H9 (cell line): ENCODE measurements around the gene FFAR3. TPM values are rescaled to one million over a fixed set of nuclear protein-coding genes. Genes with fewer than 3 reads are reported as not detected.

ENCODE experiments used
- DNase-seq: peaks from one replicate; pipeline ENCODE4 v3.0.0-alpha.2; 2017
- H2AFZ ChIP-seq: one replicate; pipeline ENCODE4 v1.6.1; 2013; ENCODE audit warnings: mild to moderate bottlenecking, low read length, control low read depth, moderate library complexity
- H2AK5ac ChIP-seq: 2 replicates; pipeline ENCODE4 v1.6.1; 2013; ENCODE audit warnings: low read length, control low read depth, mixed read lengths; ENCODE audit not compliant: insufficient read length
- H2BK120ac ChIP-seq: one replicate; pipeline ENCODE4 v1.6.1; 2013; ENCODE audit warnings: low read depth, mild to moderate bottlenecking, low read length, control low read depth, inconsistent platforms; ENCODE audit not compliant: poor library complexity, severe bottlenecking
- H2BK12ac ChIP-seq: 2 replicates; pipeline ENCODE4 v1.6.1; 2013; ENCODE audit warnings: low read length, control low read depth, mixed read lengths, low read depth; ENCODE audit not compliant: insufficient read length
- H2BK15ac ChIP-seq: 2 replicates; pipeline ENCODE4 v1.6.1; 2013; ENCODE audit warnings: low read depth, low read length, control low read depth
- H2BK20ac ChIP-seq: one replicate; pipeline ENCODE4 v1.6.1; 2013; ENCODE audit warnings: low read depth, mild to moderate bottlenecking, low read length, control low read depth, inconsistent platforms; ENCODE audit not compliant: poor library complexity, severe bottlenecking
- H2BK5ac ChIP-seq: 2 replicates; pipeline ENCODE4 v1.6.1; 2013; ENCODE audit warnings: low read length, control low read depth, mixed read lengths; ENCODE audit not compliant: insufficient read length
- H3K14ac ChIP-seq: 2 replicates; pipeline ENCODE4 v1.6.1; 2013; ENCODE audit warnings: low read length, control low read depth; ENCODE audit not compliant: insufficient read depth
- H3K18ac ChIP-seq: 2 replicates; pipeline ENCODE4 v1.6.1; 2013; ENCODE audit warnings: low read depth, mild to moderate bottlenecking, mixed read lengths, low read length, control low read depth; ENCODE audit not compliant: insufficient read length
- H3K23ac ChIP-seq: 2 replicates; pipeline ENCODE4 v1.6.1; 2013; ENCODE audit warnings: low read length, control low read depth, mixed read lengths, low read depth; ENCODE audit not compliant: insufficient read length
- H3K23me2 ChIP-seq: 2 replicates; pipeline ENCODE4 v1.6.1; 2013; ENCODE audit warnings: low read depth, mild to moderate bottlenecking, mixed read lengths, low read length, control low read depth; ENCODE audit not compliant: insufficient read length, poor library complexity, severe bottlenecking
- H3K27ac ChIP-seq: 2 replicates; pipeline ENCODE4 v1.5.1; 2013; ENCODE audit warnings: low read length, control low read depth, mixed read lengths, low read depth; ENCODE audit not compliant: insufficient read length
- H3K27me3 ChIP-seq: 2 replicates; pipeline ENCODE4 v1.6.1; 2013; ENCODE audit warnings: low read length, control low read depth, inconsistent platforms; ENCODE audit not compliant: insufficient read depth
- H3K4ac ChIP-seq: 2 replicates; pipeline ENCODE4 v1.6.1; 2013; ENCODE audit warnings: low read depth, mild to moderate bottlenecking, control low read depth, inconsistent platforms, low read length, moderate library complexity
- H3K4me1 ChIP-seq: 2 replicates; pipeline ENCODE4 v1.6.1; 2013; ENCODE audit warnings: low read length, control low read depth, inconsistent platforms; ENCODE audit not compliant: insufficient read depth
- H3K4me2 ChIP-seq: 2 replicates; pipeline ENCODE4 v1.6.1; 2013; ENCODE audit warnings: low read length, control low read depth, mixed read lengths; ENCODE audit not compliant: insufficient read length, insufficient read depth
- H3K56ac ChIP-seq: 2 replicates; pipeline ENCODE4 v1.6.1; 2013; ENCODE audit warnings: low read depth, mild to moderate bottlenecking, mixed read lengths, low read length, control low read depth; ENCODE audit not compliant: insufficient read length
- H3K79me1 ChIP-seq: 2 replicates; pipeline ENCODE4 v1.6.1; 2013; ENCODE audit warnings: low read depth, mild to moderate bottlenecking, moderate library complexity, low read length, control low read depth, inconsistent platforms; ENCODE audit not compliant: insufficient read depth, poor library complexity, severe bottlenecking
- H3K79me2 ChIP-seq: 2 replicates; pipeline ENCODE4 v1.6.1; 2013; ENCODE audit warnings: low read length, control low read depth, inconsistent platforms; ENCODE audit not compliant: insufficient read depth
- H3K9ac ChIP-seq: 2 replicates; pipeline ENCODE4 v1.6.1; 2013; ENCODE audit warnings: low read length, control low read depth, mixed read lengths; ENCODE audit not compliant: insufficient read length; ENCODE audit errors: extremely low read depth
- H3K9me3 ChIP-seq: one replicate; pipeline ENCODE4 v1.6.1; 2013; ENCODE audit warnings: low read depth, low read length, inconsistent platforms; ENCODE audit not compliant: control insufficient read depth
- H3T11ph ChIP-seq: one replicate; pipeline ENCODE4 v1.6.1; 2013; ENCODE audit warnings: mild to moderate bottlenecking, low read length, control low read depth, inconsistent platforms
- H4K20me1 ChIP-seq: one replicate; pipeline ENCODE4 v1.6.1; 2013; ENCODE audit not compliant: control insufficient read depth, insufficient read length, insufficient read depth
- H4K5ac ChIP-seq: 2 replicates; pipeline ENCODE4 v1.6.1; 2013; ENCODE audit warnings: low read depth, mild to moderate bottlenecking, mixed read lengths, low read length, control low read depth; ENCODE audit not compliant: insufficient read length
- H4K8ac ChIP-seq: replicated peaks from 2 replicates; pipeline ENCODE4 v1.6.1; 2013; ENCODE audit warnings: low read length, control low read depth, mixed read lengths, low read depth; ENCODE audit not compliant: insufficient read length
- H4K91ac ChIP-seq: 2 replicates; pipeline ENCODE4 v1.6.1; 2013; ENCODE audit warnings: low read depth, mild to moderate bottlenecking, moderate library complexity, mixed read lengths, low read length, control low read depth; ENCODE audit not compliant: insufficient read length
- H3K27ac Mint-ChIP-seq, 3 experiments: 2 replicates in 2 of 3; 3 replicates in 1 of 3; pipeline ENCODE4 v1.8.0; 2020 to 2021; ENCODE audit warnings: mixed read lengths in 3 of 3, mild to moderate bottlenecking in 1 of 3, moderate library complexity in 1 of 3
- H3K27me3 Mint-ChIP-seq: 2 replicates; pipeline ENCODE4 v1.8.0; 2021; ENCODE audit warnings: low read depth, mild to moderate bottlenecking, moderate library complexity, mixed read lengths
- H3K36me3 Mint-ChIP-seq, 3 experiments: 2 replicates in 2 of 3; 3 replicates in 1 of 3; pipeline ENCODE4 v1.8.0; 2020 to 2021; ENCODE audit warnings: low read depth in 3 of 3, mixed read lengths in 3 of 3; ENCODE audit not compliant: insufficient read depth in 1 of 3
- H3K4me1 Mint-ChIP-seq, 2 experiments: 2 replicates each; pipeline ENCODE4 v1.8.0; 2020; ENCODE audit warnings: mixed read lengths in 2 of 2
- H3K4me3 Mint-ChIP-seq, 2 experiments: 2 replicates in 1 of 2; 3 replicates in 1 of 2; pipeline ENCODE4 v1.8.0; 2020 to 2021; ENCODE audit warnings: mild to moderate bottlenecking in 2 of 2, mixed read lengths in 2 of 2, moderate library complexity in 1 of 2
- H3K9me3 Mint-ChIP-seq, 2 experiments: 2 replicates in 1 of 2; 3 replicates in 1 of 2; pipeline ENCODE4 v1.8.0; 2020; ENCODE audit warnings: mild to moderate bottlenecking in 2 of 2, mixed read lengths in 2 of 2, moderate library complexity in 1 of 2
- WGBS: extraction: QIAGEN DNeasy Blood & Tissue Kit; methylation state at CpG from one replicate; pipeline ENCODE4 v1.1.7; 2013; ENCODE audit warnings: missing lambda C conversion rate, low lambda C conversion rate, mixed read lengths; ENCODE audit not compliant: insufficient read length; ENCODE audit errors: extremely low coverage; 5-methylcytosine and 5-hydroxymethylcytosine counted together
- total RNA-seq: library from RNA; stranded (reverse); gene quantifications from 2 replicates; pipeline ENCODE4 v1.2.1, GENCODE V29; 2021
- TF ChIP-seq, protein P1 (sequence below): fragments of 200-600 bp; sonication (generic); conservative IDR thresholded peaks from 3 replicates; pipeline ENCODE4 v1.8.0; 2021; ENCODE audit warnings: antibody characterized with exemption, mild to moderate bottlenecking

Gene FFAR3
- total RNA-seq, 1 experiment from 2014 or later = not detected

DNA sequence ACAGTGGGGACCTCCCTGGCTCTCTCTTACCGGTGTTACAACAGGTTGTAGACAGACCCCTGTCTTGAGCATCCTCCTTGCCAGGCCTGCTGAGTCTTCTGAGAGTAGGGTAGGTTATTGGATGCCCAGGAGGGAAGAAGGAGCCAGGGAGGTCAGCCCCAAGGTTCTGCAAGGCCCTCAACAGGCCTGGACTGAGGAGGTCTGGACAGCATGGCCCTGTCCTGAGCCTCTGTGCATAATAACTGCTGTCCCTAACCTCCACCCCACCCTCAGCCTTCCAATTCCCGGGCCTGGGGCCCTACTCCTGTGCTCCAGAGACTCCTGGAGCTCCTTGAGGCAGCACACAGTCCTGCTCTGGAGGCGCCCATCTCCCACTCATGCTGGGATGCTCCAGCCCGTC, 28.9 kb upstream of the FFAR3 start:
- Histone ChIP-seq H4K91ac (no peak overlapping the region), H2BK15ac (no peak overlapping the region), H2BK120ac (no peak overlapping the region), H4K8ac (no peak overlapping the region), H4K5ac (no peak overlapping the region), H3K18ac (no peak overlapping the region), H4K20me1 (no peaks in the 10 kb centered on the region), H3K27me3 (no peaks in the 10 kb centered on the region), H3K4me1 (peaks cover 9% of the 10 kb centered on the region; the same call in 1 of the 2 replicates), H3K9me3 (no peaks in the 10 kb centered on the region), H2BK12ac (no peak overlapping the region), H3K79me1 (no peaks in the 10 kb centered on the region), H3K9ac (no peak overlapping the region), H3K23ac (no peak overlapping the region), H3K79me2 (no peaks in the 10 kb centered on the region), H3K27ac (no peak overlapping the region), H2AFZ (no peak overlapping the region), H2AK5ac (no peak overlapping the region), H3T11ph (no peak overlapping the region), H3K56ac (no peak overlapping the region), H2BK20ac (no peak overlapping the region), H2BK5ac (no peak overlapping the region), H3K14ac (no peak overlapping the region), H3K4me2 (no peak overlapping the region), H3K4ac (no peak overlapping the region), H3K23me2 (no peaks in the 10 kb centered on the region)
- no peak overlapping the region for H3K27ac Mint-ChIP-seq
- no peaks in the 10 kb centered on the region; the same call in 1 of the 2 replicates for H3K27me3 Mint-ChIP-seq
- H3K36me3 Mint-ChIP-seq = no peaks in the 10 kb centered on the region
- TF ChIP-seq, protein P1, sequence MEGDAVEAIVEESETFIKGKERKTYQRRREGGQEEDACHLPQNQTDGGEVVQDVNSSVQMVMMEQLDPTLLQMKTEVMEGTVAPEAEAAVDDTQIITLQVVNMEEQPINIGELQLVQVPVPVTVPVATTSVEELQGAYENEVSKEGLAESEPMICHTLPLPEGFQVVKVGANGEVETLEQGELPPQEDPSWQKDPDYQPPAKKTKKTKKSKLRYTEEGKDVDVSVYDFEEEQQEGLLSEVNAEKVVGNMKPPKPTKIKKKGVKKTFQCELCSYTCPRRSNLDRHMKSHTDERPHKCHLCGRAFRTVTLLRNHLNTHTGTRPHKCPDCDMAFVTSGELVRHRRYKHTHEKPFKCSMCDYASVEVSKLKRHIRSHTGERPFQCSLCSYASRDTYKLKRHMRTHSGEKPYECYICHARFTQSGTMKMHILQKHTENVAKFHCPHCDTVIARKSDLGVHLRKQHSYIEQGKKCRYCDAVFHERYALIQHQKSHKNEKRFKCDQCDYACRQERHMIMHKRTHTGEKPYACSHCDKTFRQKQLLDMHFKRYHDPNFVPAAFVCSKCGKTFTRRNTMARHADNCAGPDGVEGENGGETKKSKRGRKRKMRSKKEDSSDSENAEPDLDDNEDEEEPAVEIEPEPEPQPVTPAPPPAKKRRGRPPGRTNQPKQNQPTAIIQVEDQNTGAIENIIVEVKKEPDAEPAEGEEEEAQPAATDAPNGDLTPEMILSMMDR = no peak
- no peak for DNase-seq
- no peaks in the 10 kb centered on the region for H3K9me3 Mint-ChIP-seq
- no CpG with 5 or more reads among the region's 4 CpGs for WGBS
- no peak overlapping the region for H3K4me3 Mint-ChIP-seq
- peaks cover 10 to 12% of the 10 kb centered on the region in 2 experiments for H3K4me1 Mint-ChIP-seq
